ENCODE results near the gene GRID1. TPM values are rescaled to one million over a fixed set of nuclear protein-coding genes. Genes with fewer than 3 reads are reported as not detected.

Gene GRID1
- polyA plus RNA-seq, 4 donors = 1.4 to 1.9 (median 1.6) TPM

DNA sequence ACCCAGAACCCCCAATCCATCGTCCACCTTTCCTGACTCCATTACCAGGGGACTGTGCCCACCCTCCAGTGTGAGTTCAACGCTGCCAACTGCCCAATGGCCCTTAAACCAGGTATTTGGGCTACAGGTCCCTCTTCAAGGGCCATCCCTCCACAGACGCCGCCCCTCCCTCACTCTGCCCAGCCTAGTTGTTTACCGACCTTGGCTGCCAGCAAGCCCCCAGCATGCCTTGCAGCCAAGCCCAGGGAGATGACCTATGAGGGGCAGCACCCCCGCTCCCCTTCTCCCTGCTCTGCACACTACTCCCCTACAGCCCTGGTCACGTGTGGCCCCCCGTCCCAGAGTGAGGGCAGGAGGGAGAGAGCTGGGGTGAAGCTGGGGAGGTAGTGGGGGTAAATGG, 147.3 kb downstream of the GRID1 start:
- DNase-seq (ENCODE audit: low read depth in 4 of 4, low spot score in 2 of 4) = no peak

DNA sequence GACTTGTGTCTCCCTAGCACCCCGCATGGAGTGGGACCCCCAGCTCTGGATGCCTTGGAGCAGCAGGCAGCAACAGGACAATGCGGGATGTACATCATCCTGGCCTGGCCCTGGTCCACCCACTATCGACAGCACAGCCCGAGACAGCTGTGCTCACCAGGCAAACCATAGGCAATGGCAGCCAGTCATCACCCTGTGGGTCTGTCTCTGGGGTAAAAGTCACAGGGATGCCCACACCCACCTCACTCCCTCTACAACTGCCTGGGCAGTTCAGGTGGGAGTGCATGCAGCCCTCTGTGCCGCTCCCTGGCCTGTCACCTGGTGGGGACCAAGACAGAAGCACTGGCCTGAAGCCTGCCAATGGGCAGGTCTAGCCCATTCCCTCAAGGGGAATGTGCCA, 147.8 kb downstream of the GRID1 start:
- DNase-seq (ENCODE audit: low read depth in 4 of 4, low spot score in 2 of 4) = no peak

DNA sequence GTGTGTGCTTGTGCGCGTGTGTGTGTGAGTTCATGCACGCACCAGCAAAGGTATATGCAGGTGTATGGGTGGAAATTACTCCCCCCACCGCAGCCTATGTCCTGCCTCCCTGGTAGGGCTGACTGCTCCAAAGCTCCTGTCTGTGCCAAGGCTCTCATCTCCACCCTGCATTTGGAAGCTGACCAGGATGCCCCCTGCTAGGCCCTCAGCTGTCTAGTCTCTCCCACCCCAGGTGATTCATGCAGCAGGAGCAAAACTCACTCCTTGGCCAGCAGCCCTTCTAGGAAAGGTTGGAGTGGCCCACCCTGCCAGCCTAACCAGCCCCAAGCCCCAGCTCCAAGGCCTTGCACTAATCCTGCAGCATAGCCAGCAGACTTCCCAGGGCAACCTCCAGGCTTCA, 148.4 kb downstream of the GRID1 start:
- no peak for DNase-seq (ENCODE audit: low read depth in 4 of 4, low spot score in 2 of 4)

DNA sequence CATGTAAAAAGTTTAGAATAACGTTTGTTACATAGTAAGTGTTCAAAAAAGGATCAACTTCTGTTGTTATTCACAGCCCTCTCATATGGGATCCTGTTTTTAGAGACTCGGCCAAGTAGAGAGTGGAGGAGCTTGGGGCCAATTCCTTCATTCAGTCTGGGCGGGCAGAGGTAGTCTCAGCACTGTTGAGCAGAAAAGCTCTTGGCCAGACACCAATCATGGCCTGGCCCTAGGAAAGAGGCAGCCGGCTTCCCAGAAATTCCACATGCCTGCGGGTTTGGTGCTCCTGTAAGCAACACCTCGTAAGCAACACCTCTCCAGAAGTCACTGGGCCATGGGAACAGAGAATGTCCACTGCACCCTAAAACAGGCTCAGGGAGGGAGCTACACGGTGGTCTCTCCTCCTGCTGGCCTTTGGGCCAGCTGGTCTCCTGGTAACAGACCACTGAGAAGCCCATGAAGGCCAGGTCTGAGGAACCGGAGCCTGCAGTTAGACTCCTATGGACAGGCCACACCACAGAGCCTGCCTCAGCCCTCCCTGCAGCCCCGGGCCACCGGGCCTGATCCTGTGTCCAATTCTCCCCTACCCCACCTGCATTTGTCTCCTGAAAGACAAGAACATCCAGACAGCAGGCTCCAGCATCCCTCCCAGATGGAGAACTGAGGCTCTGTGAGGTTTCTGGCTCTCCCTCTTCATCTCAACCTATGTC, 149.1 kb downstream of the GRID1 start:
- no peak for DNase-seq (ENCODE audit: low read depth in 4 of 4, low spot score in 2 of 4)

- DNase-seq (ENCODE audit: low read depth in 4 of 4, low spot score in 2 of 4) = no peak
Measured at GRCh38 chr10:86216886-86217285, 149.7 kb downstream of the GRID1 start.

- no peak for DNase-seq (ENCODE audit: low read depth in 4 of 4, low spot score in 2 of 4)
Measured at GRCh38 chr10:86215712-86216111, 150.9 kb downstream of the GRID1 start.

- no peak for DNase-seq (ENCODE audit: low read depth in 4 of 4, low spot score in 2 of 4)
Measured at GRCh38 chr10:86215046-86215445, 151.5 kb downstream of the GRID1 start.

GRCh38 chr10:86213148-86213547, 153.4 kb downstream of the GRID1 start:
- DNase-seq (ENCODE audit: low read depth in 4 of 4, low spot score in 2 of 4) = no peak

DNA sequence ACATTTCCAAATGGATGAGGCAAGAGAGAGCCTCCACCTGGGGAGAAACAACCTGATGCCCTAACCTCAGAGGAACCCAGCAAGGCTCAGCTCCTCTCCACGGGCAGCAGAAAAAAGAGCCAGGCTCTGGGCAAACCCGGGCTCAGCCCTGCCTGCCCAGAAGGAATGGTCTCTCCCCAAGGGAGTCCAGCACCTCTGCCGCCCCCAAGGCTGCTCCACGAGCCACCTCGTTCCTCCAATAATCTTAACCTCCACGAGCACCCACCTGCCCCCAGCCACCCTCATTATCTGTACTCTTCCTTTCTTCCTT, 154.2 kb downstream of the GRID1 start:
- DNase-seq (ENCODE audit: low read depth in 4 of 4, low spot score in 2 of 4) = no peak

- no peak for DNase-seq (ENCODE audit: low read depth in 4 of 4, low spot score in 2 of 4)
Measured at GRCh38 chr10:86211691-86212390, 154.8 kb downstream of the GRID1 start.

- DNase-seq (ENCODE audit: low read depth in 4 of 4, low spot score in 2 of 4) = no peak
Measured at GRCh38 chr10:86210416-86210815, 156.2 kb downstream of the GRID1 start.

GRCh38 chr10:86209726-86210125, 156.9 kb downstream of the GRID1 start:
- no peak for DNase-seq (ENCODE audit: low read depth in 4 of 4, low spot score in 2 of 4)

DNA sequence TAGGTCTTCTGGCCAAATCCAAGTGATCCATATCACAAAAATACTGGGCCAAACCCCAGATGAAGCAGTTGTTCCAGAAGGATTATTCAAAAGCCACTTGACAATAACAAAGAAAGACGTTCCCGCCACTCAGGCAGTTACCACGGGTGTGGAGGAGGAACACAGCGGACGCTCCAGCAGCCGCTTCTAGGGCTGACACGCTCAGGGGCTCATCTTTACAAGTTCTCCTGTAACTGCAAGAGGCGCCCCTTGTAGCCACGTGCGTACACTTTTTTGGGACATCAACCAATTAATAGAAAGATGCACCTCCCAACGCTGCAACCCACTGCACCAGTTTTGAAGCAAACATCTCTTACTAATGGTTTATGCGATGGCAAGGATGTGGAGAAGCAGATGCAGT, 159.4 kb downstream of the GRID1 start:
- DNase-seq (ENCODE audit: low read depth in 4 of 4, low spot score in 2 of 4) = no peak

- no peak for DNase-seq (ENCODE audit: low read depth in 4 of 4, low spot score in 2 of 4)
Measured at GRCh38 chr10:86206240-86206579, 160.4 kb downstream of the GRID1 start.

DNA sequence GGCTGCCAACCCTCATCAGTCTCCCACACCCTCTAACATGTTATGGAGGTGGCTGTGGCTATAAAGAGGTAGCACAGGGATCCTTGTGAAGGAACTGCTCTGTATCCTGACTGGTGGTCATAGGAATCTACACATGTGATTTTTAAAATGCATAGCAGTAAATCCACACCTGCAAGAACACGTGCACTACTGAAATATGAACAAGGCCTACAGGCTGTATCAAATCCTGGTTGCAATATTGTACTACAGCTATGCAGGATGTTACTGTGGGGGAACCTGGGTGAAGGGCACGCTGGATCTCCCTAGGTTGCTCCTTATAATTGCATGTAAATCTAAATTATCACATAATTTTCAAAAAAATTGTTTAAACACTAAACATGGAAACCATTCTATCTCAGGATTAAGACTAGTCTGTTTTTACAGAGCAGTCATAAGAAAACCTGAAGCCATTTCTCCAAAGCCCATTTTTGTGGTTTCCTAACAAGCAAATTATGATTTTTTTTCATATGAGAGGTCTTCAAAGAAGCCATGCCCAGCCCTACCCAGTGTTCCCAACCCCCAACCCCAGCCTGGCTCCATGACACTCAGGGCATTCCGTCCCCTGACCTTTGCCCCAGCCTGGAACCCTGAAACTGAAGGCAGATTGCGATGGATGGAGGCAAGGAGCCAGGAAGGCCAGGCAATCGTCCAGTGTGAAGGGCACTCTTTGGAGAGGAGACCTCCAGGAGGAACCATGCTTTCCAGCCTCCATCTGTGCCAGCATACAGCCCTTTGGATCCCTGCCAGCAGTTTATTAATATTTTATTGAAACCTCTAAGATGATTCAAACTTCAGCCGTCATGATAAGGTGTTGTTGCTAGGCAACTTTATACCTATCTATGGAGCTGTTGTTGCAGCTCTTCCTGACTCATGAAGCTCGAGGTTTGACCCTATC, 161.0 kb downstream of the GRID1 start:
- no peak for DNase-seq (ENCODE audit: low read depth in 4 of 4, low spot score in 2 of 4)

DNA sequence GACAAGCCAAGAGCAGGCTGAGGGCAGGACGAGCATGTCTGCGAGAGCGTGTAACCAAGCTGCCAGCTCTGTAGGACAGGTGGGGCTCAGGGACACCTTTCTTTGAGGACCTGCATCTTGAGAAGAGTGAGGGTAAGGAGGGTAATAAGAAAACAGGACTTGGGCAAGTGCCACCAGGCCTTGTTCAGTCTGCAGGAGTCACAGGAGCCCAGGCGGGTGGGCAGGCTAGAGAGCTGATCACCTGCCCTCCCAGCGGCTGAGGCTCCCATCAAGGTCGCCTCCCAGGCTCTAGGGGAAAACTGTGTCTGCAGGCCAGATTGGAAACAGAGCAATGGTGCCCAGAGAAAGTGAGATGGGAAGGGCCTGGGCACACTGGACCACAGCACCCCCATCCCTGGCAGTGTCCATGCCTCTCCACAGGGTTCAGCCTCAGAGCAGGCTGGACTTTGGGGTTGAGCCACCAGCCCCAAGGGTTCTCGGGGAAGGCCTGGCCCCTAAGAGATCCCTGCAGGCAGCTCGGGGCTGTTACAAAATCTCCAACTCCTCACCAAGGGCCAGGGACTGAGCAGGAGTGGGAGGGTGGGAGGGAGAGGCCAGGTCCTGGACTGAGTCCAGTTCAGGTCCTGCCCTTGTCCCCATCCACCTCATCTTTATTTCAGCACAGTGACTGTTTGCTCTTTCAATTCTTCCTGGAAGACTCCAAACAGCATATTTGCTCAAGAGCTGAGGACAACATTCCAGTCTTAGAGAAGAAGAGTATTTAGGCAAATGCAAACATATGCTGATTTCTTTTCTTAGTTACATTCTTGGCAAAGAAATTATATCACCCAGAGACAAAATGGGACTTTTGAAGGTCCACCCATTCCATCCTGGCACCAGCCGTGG, 161.9 kb downstream of the GRID1 start:
- DNase-seq (ENCODE audit: low read depth in 4 of 4, low spot score in 2 of 4) = no peak

- DNase-seq (ENCODE audit: low read depth in 4 of 4, low spot score in 2 of 4) = peak; percentile 11 to 55 (median 30)
Measured at GRCh38 chr10:86203162-86203905, 163.3 kb downstream of the GRID1 start.

GRCh38 chr10:86202226-86202735, 164.3 kb downstream of the GRID1 start:
- DNase-seq (ENCODE audit: low read depth in 4 of 4, low spot score in 2 of 4) = no peak

DNA sequence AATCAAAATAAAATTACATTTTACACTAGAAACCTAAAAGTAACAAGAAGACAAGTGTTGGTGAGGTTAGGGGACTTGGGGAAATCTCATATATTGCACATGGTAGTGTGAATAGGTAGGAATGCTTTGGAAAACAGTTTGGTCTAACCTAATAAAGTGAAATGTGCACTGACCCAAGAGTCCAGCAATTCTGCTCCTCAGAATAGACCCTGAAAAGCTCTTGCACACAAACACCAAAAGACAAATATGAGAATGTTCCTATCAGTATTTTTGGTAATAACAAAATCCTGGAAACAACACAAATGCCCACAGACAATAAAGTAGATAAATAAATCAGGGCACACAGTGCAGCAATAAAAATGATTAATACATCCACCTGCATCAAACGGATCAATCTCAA, 165.7 kb downstream of the GRID1 start:
- no peak for DNase-seq (ENCODE audit: low read depth in 4 of 4, low spot score in 2 of 4)

GRCh38 chr10:86200269-86200668, 166.3 kb downstream of the GRID1 start:
- DNase-seq (ENCODE audit: low read depth in 4 of 4, low spot score in 2 of 4) = no peak

Measured in left renal cortex interstitium (tissue), 4 donors.